HepG2 (cell line): Measurements from ENCODE around the gene SETD1B. TPM values are rescaled to one million over a fixed set of nuclear protein-coding genes. Genes with fewer than 3 reads are reported as not detected.

ENCODE experiments used
- BHLHE40 ChIP-seq: IDR thresholded peaks from 2 replicates; pipeline ENCODE4 v1.6.1; 2011; ENCODE audit warnings: low read length, improper control_type of control experiment
- CREM ChIP-seq, 2 experiments: sonication (generic) in 1 of 2; formaldehyde crosslinking in 1 of 2; IDR thresholded peaks; 2 replicates each; pipeline versions ENCODE4 v1.4.0 to v1.6.1; 2016 to 2020; ENCODE audit warnings: antibody characterized with exemption in 1 of 2, mild to moderate bottlenecking in 1 of 2, missing genetic modification reagents in 1 of 2
- DNMT1 ChIP-seq: sonication (generic); formaldehyde crosslinking; IDR thresholded peaks from 2 replicates; pipeline ENCODE4 v1.5.1; 2020; ENCODE audit warnings: mild to moderate bottlenecking, missing genetic modification reagents
- ERF ChIP-seq: IDR thresholded peaks from 2 replicates; pipeline ENCODE4 v1.6.1; 2018; ENCODE audit warnings: missing biosample characterization, missing genetic modification reagents
- HMG20A ChIP-seq: IDR thresholded peaks from 2 replicates; pipeline ENCODE4 v1.6.1; 2016; ENCODE audit warnings: borderline replicate concordance
- KAT7 ChIP-seq: IDR thresholded peaks from 2 replicates; pipeline ENCODE4 v1.6.1; 2018; ENCODE audit warnings: borderline replicate concordance, missing compliant biosample characterization
- MNT ChIP-seq: fragments of 450-650 bp; IDR thresholded peaks from 2 replicates; pipeline ENCODE4 v1.6.1; 2016
- NCOA2 ChIP-seq: sonication (generic); formaldehyde crosslinking; IDR thresholded peaks from 2 replicates; pipeline ENCODE4 v1.8.0; 2022; ENCODE audit warnings: inconsistent platforms
- NFATC3 ChIP-seq: sonication (generic); formaldehyde crosslinking; IDR thresholded peaks from 2 replicates; pipeline ENCODE4 v1.5.1; 2020; ENCODE audit warnings: mild to moderate bottlenecking, missing genetic modification reagents
- PAF1 ChIP-seq: IDR thresholded peaks from 2 replicates; pipeline ENCODE4 v1.6.1; 2016; ENCODE audit warnings: missing genetic modification reagents, missing compliant biosample characterization
- POGZ ChIP-seq: sonication (generic); formaldehyde crosslinking; IDR thresholded peaks from 2 replicates; pipeline ENCODE4 v1.4.0; 2020; ENCODE audit warnings: mild to moderate bottlenecking, missing genetic modification reagents
- RAD21 ChIP-seq: fragments of 450-650 bp; formaldehyde crosslinking; IDR thresholded peaks from 2 replicates; pipeline ENCODE4 v1.5.0; 2020; ENCODE audit warnings: mild to moderate bottlenecking
- RBAK ChIP-seq: sonication (generic); formaldehyde crosslinking; IDR thresholded peaks from 2 replicates; pipeline ENCODE4 v1.5.1; 2020; ENCODE audit warnings: mild to moderate bottlenecking, missing genetic modification reagents
- RFXANK ChIP-seq: IDR thresholded peaks from 2 replicates; pipeline ENCODE4 v1.6.1; 2016
- SAP130 ChIP-seq: IDR thresholded peaks from 2 replicates; pipeline ENCODE4 v1.6.1; 2016; ENCODE audit warnings: low read depth
- SIX1 ChIP-seq: sonication (generic); formaldehyde crosslinking; IDR thresholded peaks from 2 replicates; pipeline ENCODE4 v1.4.0; 2020; ENCODE audit warnings: missing genetic modification reagents, borderline replicate concordance
- SMARCE1 ChIP-seq: fragments of 450-650 bp; IDR thresholded peaks from 2 replicates; pipeline ENCODE4 v1.6.1; 2017; ENCODE audit warnings: borderline replicate concordance
- SMYD3 ChIP-seq: sonication (generic); formaldehyde crosslinking; IDR thresholded peaks from 2 replicates; pipeline ENCODE4 v1.8.1; 2023; ENCODE audit warnings: mild to moderate bottlenecking, missing genetic modification reagents
- TMF1 ChIP-seq: sonication (generic); formaldehyde crosslinking; IDR thresholded peaks from 2 replicates; pipeline ENCODE4 v1.8.1; 2022; ENCODE audit warnings: low read depth, missing genetic modification reagents
- U2AF2 ChIP-seq: fragments of 200-400 bp; formaldehyde crosslinking; IDR thresholded peaks from 2 replicates; pipeline ENCODE4 v1.6.1; 2017; ENCODE audit warnings: low read depth, mild to moderate bottlenecking, low read length
- ZNF3 ChIP-seq: IDR thresholded peaks from 2 replicates; pipeline ENCODE4 v1.7.0; 2017; ENCODE audit warnings: inconsistent platforms
- ZNF543 ChIP-seq: sonication (generic); formaldehyde crosslinking; IDR thresholded peaks from 2 replicates; pipeline ENCODE4 v1.4.0; 2020; ENCODE audit warnings: mild to moderate bottlenecking, missing genetic modification reagents
- ZNF747 ChIP-seq: sonication (generic); formaldehyde crosslinking; IDR thresholded peaks from 2 replicates; pipeline ENCODE4 v1.8.1; 2023; ENCODE audit warnings: missing genetic modification reagents, mild to moderate bottlenecking, borderline replicate concordance
- polyA plus RNA-seq, 8 experiments: library from polyadenylated mRNA; depleted of rRNA in 3 of 8; stranded (reverse) in 7 of 8; unstranded in 1 of 8; fragments of >200 nt; fragmentation: Illumina TruSeq in 4 of 8; extraction: Trizol in 4 of 8; gene quantifications; 2 replicates each; pipeline versions ENCODE4 v1.2.1 to v1.2.3, GENCODE V29; 2011 to 2016; ENCODE audit warnings: low read depth in 4 of 8, missing spikeins in 1 of 8, mixed read lengths in 1 of 8; ENCODE audit not compliant: insufficient read depth in 1 of 8
- total RNA-seq, 5 experiments: library from RNA; depleted of rRNA; stranded (reverse); fragments of >200 nt; fragmentation: Illumina TruSeq; extraction: Trizol; gene quantifications; 2 replicates each; pipeline ENCODE4 v1.2.3, GENCODE V29; 2016; ENCODE audit warnings: low read depth in 1 of 5
- TF ChIP-seq, protein P1 (sequence below): sonication (generic); formaldehyde crosslinking; IDR thresholded peaks from 2 replicates; pipeline ENCODE4 v1.5.0; 2020; ENCODE audit warnings: mild to moderate bottlenecking, missing genetic modification reagents, borderline replicate concordance

Gene SETD1B
- total and polyA plus RNA-seq, 2 of the 13 experiments (the other 11 are each of a cell fraction or from before 2014, with no cell fraction given): 1.1 to 1.4 TPM

- TF ChIP-seq, protein P1, sequence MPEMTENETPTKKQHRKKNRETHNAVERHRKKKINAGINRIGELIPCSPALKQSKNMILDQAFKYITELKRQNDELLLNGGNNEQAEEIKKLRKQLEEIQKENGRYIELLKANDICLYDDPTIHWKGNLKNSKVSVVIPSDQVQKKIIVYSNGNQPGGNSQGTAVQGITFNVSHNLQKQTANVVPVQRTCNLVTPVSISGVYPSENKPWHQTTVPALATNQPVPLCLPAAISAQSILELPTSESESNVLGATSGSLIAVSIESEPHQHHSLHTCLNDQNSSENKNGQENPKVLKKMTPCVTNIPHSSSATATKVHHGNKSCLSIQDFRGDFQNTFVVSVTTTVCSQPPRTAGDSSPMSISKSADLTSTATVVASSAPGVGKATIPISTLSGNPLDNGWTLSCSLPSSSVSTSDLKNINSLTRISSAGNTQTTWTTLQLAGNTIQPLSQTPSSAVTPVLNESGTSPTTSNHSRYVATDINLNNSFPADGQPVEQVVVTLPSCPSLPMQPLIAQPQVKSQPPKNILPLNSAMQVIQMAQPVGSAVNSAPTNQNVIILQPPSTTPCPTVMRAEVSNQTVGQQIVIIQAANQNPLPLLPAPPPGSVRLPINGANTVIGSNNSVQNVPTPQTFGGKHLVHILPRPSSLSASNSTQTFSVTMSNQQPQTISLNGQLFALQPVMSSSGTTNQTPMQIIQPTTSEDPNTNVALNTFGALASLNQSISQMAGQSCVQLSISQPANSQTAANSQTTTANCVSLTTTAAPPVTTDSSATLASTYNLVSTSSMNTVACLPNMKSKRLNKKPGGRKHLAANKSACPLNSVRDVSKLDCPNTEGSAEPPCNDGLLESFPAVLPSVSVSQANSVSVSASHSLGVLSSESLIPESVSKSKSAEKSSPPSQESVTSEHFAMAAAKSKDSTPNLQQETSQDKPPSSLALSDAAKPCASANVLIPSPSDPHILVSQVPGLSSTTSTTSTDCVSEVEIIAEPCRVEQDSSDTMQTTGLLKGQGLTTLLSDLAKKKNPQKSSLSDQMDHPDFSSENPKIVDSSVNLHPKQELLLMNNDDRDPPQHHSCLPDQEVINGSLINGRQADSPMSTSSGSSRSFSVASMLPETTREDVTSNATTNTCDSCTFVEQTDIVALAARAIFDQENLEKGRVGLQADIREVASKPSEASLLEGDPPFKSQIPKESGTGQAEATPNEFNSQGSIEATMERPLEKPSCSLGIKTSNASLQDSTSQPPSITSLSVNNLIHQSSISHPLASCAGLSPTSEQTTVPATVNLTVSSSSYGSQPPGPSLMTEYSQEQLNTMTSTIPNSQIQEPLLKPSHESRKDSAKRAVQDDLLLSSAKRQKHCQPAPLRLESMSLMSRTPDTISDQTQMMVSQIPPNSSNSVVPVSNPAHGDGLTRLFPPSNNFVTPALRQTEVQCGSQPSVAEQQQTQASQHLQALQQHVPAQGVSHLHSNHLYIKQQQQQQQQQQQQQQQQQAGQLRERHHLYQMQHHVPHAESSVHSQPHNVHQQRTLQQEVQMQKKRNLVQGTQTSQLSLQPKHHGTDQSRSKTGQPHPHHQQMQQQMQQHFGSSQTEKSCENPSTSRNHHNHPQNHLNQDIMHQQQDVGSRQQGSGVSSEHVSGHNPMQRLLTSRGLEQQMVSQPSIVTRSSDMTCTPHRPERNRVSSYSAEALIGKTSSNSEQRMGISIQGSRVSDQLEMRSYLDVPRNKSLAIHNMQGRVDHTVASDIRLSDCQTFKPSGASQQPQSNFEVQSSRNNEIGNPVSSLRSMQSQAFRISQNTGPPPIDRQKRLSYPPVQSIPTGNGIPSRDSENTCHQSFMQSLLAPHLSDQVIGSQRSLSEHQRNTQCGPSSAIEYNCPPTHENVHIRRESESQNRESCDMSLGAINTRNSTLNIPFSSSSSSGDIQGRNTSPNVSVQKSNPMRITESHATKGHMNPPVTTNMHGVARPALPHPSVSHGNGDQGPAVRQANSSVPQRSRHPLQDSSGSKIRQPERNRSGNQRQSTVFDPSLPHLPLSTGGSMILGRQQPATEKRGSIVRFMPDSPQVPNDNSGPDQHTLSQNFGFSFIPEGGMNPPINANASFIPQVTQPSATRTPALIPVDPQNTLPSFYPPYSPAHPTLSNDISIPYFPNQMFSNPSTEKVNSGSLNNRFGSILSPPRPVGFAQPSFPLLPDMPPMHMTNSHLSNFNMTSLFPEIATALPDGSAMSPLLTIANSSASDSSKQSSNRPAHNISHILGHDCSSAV: no peak
- TF ChIP-seq SAP130 (CRISPR knock-in tag): no peak
- no peak for TF ChIP-seq NFATC3
- TF ChIP-seq ZNF543 (CRISPR knock-in tag): no peak
- TF ChIP-seq ZNF747 (CRISPR knock-in tag): peak; percentile 54; the same call in 1 of the 2 replicates
- TF ChIP-seq BHLHE40: no peak
- TF ChIP-seq KAT7: no peak
- TF ChIP-seq RAD21 (CRISPR knock-in tag): peak; percentile 86
- TF ChIP-seq SMARCE1: no peak
- TF ChIP-seq MNT: no peak
- TF ChIP-seq HMG20A (CRISPR knock-in tag): no peak
- TF ChIP-seq RBAK (CRISPR knock-in tag): no peak
- no peak for TF ChIP-seq SIX1 (CRISPR knock-in tag)
- no peak for TF ChIP-seq TMF1
- TF ChIP-seq PAF1: no peak
- no peak for TF ChIP-seq ERF
- no peak for TF ChIP-seq RFXANK (CRISPR knock-in tag)
- TF ChIP-seq SMYD3 (CRISPR knock-in tag): no peak
- TF ChIP-seq POGZ (CRISPR knock-in tag): no peak
- TF ChIP-seq DNMT1 (CRISPR knock-in tag): no peak
- no peak for TF ChIP-seq U2AF2
- TF ChIP-seq CREM (IDR thresholded peaks at IDR 0.05): no peak
- no peak for TF ChIP-seq CREM (CRISPR knock-in tag; IDR thresholded peaks at IDR 0.05)
- no peak for TF ChIP-seq NCOA2 (CRISPR knock-in tag)
- TF ChIP-seq ZNF3 (CRISPR knock-in tag): no peak
Measured at GRCh38 chr12:121776190-121777098, 27.4 kb upstream of the SETD1B start (continued).
